Measurements from ENCODE around the gene CHST1. TPM values are rescaled to one million over a fixed set of nuclear protein-coding genes. Genes with fewer than 3 reads are reported as not detected.

The CHST1 gene, protein sequence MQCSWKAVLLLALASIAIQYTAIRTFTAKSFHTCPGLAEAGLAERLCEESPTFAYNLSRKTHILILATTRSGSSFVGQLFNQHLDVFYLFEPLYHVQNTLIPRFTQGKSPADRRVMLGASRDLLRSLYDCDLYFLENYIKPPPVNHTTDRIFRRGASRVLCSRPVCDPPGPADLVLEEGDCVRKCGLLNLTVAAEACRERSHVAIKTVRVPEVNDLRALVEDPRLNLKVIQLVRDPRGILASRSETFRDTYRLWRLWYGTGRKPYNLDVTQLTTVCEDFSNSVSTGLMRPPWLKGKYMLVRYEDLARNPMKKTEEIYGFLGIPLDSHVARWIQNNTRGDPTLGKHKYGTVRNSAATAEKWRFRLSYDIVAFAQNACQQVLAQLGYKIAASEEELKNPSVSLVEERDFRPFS
- total RNA-seq (2013), result not detected
- polyA plus RNA-seq (not detected), polyA minus RNA-seq (not detected in 2 replicates), total RNA-seq (0 to 0.75 (median 0.07) reads per million in 11 experiments)

DNA sequence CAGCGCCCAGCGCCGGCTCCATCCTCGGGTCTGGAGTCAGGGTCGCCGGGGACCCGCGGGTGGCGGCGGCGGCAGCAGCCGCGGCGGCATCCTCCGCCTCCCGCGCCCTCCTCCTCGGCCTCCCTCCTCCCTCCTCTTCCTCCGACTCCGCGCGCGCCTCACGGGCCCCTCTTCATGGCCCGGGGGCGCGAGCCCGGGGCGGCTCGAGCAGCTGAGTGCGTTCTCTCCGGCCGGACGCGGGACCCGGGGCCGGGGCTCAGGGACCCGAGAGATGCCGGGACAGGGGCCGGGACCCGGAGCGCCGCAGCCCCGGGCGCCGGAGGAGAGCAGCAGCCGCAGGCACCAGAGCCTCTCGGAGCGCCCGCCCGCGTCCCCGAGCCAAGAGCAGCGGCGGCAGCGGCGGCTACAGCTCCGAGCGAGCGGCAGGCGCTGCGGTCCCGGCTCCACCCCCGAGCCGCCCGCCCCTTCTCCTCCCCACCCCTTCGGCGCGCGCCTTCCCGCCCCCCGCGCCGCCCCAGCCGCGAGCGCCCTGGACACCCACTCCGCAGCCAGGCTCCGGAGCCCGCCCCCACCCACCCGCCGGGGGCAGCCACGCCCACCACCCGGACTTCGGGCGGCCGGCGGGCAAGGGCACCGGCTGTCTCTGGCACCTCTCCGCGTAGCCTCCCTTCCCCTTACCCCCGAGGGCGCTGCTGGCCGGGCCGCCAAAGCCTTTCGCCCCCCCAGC, at the start of gene CHST1:
CHST1 (minus strand) TSS at position 417 of the 727 bp plus-strand sequence. CDS start 14,699 bp downstream, outside the sequence.
- DNase-seq, result no peak
- Histone ChIP-seq H4K20me1 (ENCODE audit: insufficient read depth, low read length) (no peaks in the 10 kb centered on the region), H3K27me3 (ENCODE audit: control insufficient read depth in 2 of 2, insufficient read depth in 2 of 2, low read length in 2 of 2) (peaks cover 47 to 74% of the 10 kb centered on the region in 2 donors), H3K36me3 (replicated peaks in 1 of 2; ENCODE audit: control insufficient read depth in 1 of 2, insufficient read depth in 2 of 2, low read length in 2 of 2) (no peaks in the 10 kb centered on the region), H3K4me3 (replicated peaks in 1 of 3; ENCODE audit: low read depth in 2 of 3, low read length in 3 of 3) (peak within 1 kb of the TSS in 1 of 3 experiments; percentile 14), H3K4me2 (replicated peaks; ENCODE audit: extremely low read depth, low read length, poor library complexity, severe bottlenecking) (peak within 1 kb of the TSS; percentile 34), H3K9ac (ENCODE audit: insufficient read depth, low read length, poor library complexity, severe bottlenecking) (no peak within 1 kb of the TSS), H3K9me3 (replicated peaks in 1 of 2; ENCODE audit: control insufficient read depth in 1 of 2, insufficient read depth in 1 of 2, low read length in 2 of 2) (peaks cover 0 to 12% of the 10 kb centered on the region in 2 donors), H2AFZ (ENCODE audit: insufficient read depth, low read depth, low read length, poor library complexity, severe bottlenecking) (no peak within 1 kb of the TSS), H3K79me2 (ENCODE audit: insufficient read depth, low read length) (no peaks in the 10 kb centered on the region), H3K27ac (ENCODE audit: low read depth in 1 of 2, low read length in 2 of 2) (no peak within 1 kb of the TSS), H3K4me1 (ENCODE audit: control insufficient read depth in 1 of 2, insufficient read depth in 2 of 2, low read length in 2 of 2) (peaks cover 0 to 6% of the 10 kb centered on the region in 2 donors)
- WGBS (ENCODE audit: insufficient coverage), result 1% methylated on average over 64 of the region's 96 CpGs
- intact Hi-C loops (cut with micrococcal nuclease), result no loop called here
- Mint-ChIP-seq H3K27me3 (ENCODE audit: low read depth in 3 of 3) (peaks cover 67 to 90% (median 69%) of the 10 kb centered on the region in 3 donors), H3K27ac (no peak within 1 kb of the TSS), H3K4me1 (peaks cover 2% of the 10 kb centered on the region), H3K4me3 (peak within 1 kb of the TSS in 1 of 2 donors; percentile 78), H3K9me3 (peaks cover 0 to 4% (median 1%) of the 10 kb centered on the region in 7 donors), H3K36me3 (no peaks in the 10 kb centered on the region)
- TF ChIP-seq, protein P1, sequence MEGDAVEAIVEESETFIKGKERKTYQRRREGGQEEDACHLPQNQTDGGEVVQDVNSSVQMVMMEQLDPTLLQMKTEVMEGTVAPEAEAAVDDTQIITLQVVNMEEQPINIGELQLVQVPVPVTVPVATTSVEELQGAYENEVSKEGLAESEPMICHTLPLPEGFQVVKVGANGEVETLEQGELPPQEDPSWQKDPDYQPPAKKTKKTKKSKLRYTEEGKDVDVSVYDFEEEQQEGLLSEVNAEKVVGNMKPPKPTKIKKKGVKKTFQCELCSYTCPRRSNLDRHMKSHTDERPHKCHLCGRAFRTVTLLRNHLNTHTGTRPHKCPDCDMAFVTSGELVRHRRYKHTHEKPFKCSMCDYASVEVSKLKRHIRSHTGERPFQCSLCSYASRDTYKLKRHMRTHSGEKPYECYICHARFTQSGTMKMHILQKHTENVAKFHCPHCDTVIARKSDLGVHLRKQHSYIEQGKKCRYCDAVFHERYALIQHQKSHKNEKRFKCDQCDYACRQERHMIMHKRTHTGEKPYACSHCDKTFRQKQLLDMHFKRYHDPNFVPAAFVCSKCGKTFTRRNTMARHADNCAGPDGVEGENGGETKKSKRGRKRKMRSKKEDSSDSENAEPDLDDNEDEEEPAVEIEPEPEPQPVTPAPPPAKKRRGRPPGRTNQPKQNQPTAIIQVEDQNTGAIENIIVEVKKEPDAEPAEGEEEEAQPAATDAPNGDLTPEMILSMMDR (IDR thresholded peaks at IDR 0.05), result no peak

DNA sequence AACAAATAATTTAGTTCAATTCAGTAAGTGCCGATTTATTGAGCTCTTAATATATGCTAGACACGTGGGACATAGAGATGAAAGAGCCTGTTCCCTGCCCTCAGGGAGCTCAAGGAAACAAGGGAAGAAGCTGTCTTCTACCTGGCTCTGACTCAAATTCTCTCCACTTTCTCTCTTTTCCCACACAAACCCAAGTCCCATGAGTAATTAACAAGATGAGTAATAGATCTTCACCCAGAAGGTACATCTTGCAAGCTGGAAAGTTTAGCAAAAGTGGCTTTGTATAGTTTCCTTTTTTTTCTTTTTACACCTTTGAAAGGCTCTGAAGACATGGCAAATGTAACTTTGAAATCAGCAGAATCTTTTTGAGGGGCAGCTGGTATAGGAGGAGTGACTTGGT, 48.2 kb upstream of the CHST1 start:
- H3K4me3 Mint-ChIP-seq, result no peak overlapping the region
- Histone ChIP-seq H3K9ac (ENCODE audit: insufficient read depth, low read length, poor library complexity, severe bottlenecking) (no peak overlapping the region), H3K36me3 (replicated peaks in 1 of 2; ENCODE audit: control insufficient read depth in 1 of 2, insufficient read depth in 2 of 2, low read length in 2 of 2) (no peaks in the 10 kb centered on the region), H3K27ac (ENCODE audit: low read depth in 1 of 2, low read length in 2 of 2) (no peak overlapping the region), H3K79me2 (ENCODE audit: insufficient read depth, low read length) (no peaks in the 10 kb centered on the region), H2AFZ (ENCODE audit: insufficient read depth, low read depth, low read length, poor library complexity, severe bottlenecking) (no peak overlapping the region), H3K9me3 (replicated peaks in 1 of 2; ENCODE audit: control insufficient read depth in 1 of 2, insufficient read depth in 1 of 2, low read length in 2 of 2) (no peaks in the 10 kb centered on the region), H3K4me2 (replicated peaks; ENCODE audit: extremely low read depth, low read length, poor library complexity, severe bottlenecking) (no peak overlapping the region), H3K4me3 (replicated peaks in 1 of 3; ENCODE audit: low read depth in 2 of 3, low read length in 3 of 3) (no peak overlapping the region), H3K27me3 (ENCODE audit: control insufficient read depth in 2 of 2, insufficient read depth in 2 of 2, low read length in 2 of 2) (peaks cover 10 to 23% of the 10 kb centered on the region in 2 donors), H4K20me1 (ENCODE audit: insufficient read depth, low read length) (no peaks in the 10 kb centered on the region), H3K4me1 (ENCODE audit: control insufficient read depth in 1 of 2, insufficient read depth in 2 of 2, low read length in 2 of 2) (no peaks in the 10 kb centered on the region)
- no peak for DNase-seq
- TF ChIP-seq, protein P1 (IDR thresholded peaks at IDR 0.05), result no peak
- H3K36me3 Mint-ChIP-seq, result no peaks in the 10 kb centered on the region
- 100% methylated on average over 1 of the region's 2 CpGs for WGBS (ENCODE audit: insufficient coverage)
- intact Hi-C loops (cut with micrococcal nuclease), result no loop called here
- peaks cover 15 to 28% (median 19%) of the 10 kb centered on the region in 3 donors for H3K27me3 Mint-ChIP-seq (ENCODE audit: low read depth in 3 of 3)
- H3K27ac Mint-ChIP-seq, result peak overlapping the region in 1 of 7 donors; percentile 36
- H3K4me1 Mint-ChIP-seq, result no peaks in the 10 kb centered on the region
- no peaks in the 10 kb centered on the region for H3K9me3 Mint-ChIP-seq
